Measurements from ENCODE around the gene CXADR. TPM values are rescaled to one million over a fixed set of nuclear protein-coding genes. Genes with fewer than 3 reads are reported as not detected.

Gene CXADR
- total and polyA plus RNA-seq, 9 of the 15 experiments (the other 6 are each of a cell fraction or from before 2014, with no cell fraction given) = 0.01 to 0.41 (median 0.14) TPM

DNA sequence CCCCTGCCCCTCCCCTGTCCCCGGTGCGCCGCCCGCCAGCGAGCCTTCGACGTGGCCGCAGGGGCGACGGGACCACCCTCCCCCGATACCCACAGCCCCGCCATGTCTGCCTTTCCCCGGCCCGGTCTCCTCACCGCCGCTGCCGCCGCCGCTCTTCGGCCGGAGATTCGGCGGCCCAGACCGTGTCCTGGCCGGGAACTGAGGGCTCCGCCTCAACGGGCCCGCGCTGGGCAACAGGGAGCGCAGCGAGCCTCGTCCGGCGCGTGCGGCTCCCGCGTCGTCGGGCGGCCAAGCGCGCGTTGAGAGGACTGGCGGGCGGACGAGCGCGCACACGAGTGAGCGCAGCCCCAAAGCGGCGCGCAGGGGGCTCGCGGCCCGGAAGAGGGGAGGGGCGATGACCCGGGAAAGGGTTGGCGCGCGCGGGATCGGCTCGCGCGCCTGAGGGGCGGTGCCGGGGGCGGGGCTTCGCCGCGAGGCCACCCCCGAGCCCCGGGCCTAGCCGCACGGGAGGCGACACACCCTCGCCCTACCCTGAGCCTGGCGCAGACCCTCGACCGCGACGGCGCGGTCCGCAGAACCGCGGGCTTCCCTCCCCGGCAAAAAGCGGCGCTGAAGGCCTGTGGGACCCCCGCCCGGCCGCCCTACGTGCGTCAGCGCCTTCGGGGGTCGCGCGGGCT lies 99.9 kb downstream of the CXADR start, which contains the start of gene BTG3 (continued):
- TF ChIP-seq MYC (IDR thresholded peaks at IDR 0.05; ENCODE audit: low read depth, low read length) = peak; percentile 72
- no peak for TF ChIP-seq MYC (CRISPR knock-in tag; IDR thresholded peaks at IDR 0.05; ENCODE audit: borderline replicate concordance, low read depth)
- peak; percentile 97 for TF ChIP-seq RBFOX2 (IDR thresholded peaks at IDR 0.05; ENCODE audit: low read depth, low read length)
- no peak for TF ChIP-seq MTA1 (IDR thresholded peaks at IDR 0.05; ENCODE audit: borderline replicate concordance)
- TF ChIP-seq, protein P1, sequence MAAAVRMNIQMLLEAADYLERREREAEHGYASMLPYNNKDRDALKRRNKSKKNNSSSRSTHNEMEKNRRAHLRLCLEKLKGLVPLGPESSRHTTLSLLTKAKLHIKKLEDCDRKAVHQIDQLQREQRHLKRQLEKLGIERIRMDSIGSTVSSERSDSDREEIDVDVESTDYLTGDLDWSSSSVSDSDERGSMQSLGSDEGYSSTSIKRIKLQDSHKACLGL (CRISPR knock-in tag; IDR thresholded peaks at IDR 0.05; ENCODE audit: borderline replicate concordance, poor library complexity, severe bottlenecking) = no peak
- no peak for TF ChIP-seq CBFA2T2 (conservative IDR thresholded peaks at IDR 0.05)
- no peak for TF ChIP-seq CHCHD3 (CRISPR knock-in tag; IDR thresholded peaks at IDR 0.05)
- TF ChIP-seq ASH1L (IDR thresholded peaks at IDR 0.05; ENCODE audit: borderline replicate concordance, low read depth, partially characterized antibody) = no peak
- TF ChIP-seq, protein P2, sequence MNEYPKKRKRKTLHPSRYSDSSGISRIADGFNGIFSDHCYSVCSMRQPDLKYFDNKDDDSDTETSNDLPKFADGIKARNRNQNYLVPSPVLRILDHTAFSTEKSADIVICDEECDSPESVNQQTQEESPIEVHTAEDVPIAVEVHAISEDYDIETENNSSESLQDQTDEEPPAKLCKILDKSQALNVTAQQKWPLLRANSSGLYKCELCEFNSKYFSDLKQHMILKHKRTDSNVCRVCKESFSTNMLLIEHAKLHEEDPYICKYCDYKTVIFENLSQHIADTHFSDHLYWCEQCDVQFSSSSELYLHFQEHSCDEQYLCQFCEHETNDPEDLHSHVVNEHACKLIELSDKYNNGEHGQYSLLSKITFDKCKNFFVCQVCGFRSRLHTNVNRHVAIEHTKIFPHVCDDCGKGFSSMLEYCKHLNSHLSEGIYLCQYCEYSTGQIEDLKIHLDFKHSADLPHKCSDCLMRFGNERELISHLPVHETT (CRISPR knock-in tag; conservative IDR thresholded peaks at IDR 0.05 in 1 of 2, IDR thresholded peaks at IDR 0.05 in 1 of 2) = peak; percentile 45 to 69; a peak in 1 of 4 replicates
- peak; percentile 74 for TF ChIP-seq KDM5B (IDR thresholded peaks at IDR 0.05; ENCODE audit: insufficient replicate concordance, low read depth, low read length)
- TF ChIP-seq SIN3B (IDR thresholded peaks at IDR 0.05; ENCODE audit: low read depth) = 0 out of 2 replicates have a peak, but pooled peaks have one; percentile 50
- TF ChIP-seq, protein P3, sequence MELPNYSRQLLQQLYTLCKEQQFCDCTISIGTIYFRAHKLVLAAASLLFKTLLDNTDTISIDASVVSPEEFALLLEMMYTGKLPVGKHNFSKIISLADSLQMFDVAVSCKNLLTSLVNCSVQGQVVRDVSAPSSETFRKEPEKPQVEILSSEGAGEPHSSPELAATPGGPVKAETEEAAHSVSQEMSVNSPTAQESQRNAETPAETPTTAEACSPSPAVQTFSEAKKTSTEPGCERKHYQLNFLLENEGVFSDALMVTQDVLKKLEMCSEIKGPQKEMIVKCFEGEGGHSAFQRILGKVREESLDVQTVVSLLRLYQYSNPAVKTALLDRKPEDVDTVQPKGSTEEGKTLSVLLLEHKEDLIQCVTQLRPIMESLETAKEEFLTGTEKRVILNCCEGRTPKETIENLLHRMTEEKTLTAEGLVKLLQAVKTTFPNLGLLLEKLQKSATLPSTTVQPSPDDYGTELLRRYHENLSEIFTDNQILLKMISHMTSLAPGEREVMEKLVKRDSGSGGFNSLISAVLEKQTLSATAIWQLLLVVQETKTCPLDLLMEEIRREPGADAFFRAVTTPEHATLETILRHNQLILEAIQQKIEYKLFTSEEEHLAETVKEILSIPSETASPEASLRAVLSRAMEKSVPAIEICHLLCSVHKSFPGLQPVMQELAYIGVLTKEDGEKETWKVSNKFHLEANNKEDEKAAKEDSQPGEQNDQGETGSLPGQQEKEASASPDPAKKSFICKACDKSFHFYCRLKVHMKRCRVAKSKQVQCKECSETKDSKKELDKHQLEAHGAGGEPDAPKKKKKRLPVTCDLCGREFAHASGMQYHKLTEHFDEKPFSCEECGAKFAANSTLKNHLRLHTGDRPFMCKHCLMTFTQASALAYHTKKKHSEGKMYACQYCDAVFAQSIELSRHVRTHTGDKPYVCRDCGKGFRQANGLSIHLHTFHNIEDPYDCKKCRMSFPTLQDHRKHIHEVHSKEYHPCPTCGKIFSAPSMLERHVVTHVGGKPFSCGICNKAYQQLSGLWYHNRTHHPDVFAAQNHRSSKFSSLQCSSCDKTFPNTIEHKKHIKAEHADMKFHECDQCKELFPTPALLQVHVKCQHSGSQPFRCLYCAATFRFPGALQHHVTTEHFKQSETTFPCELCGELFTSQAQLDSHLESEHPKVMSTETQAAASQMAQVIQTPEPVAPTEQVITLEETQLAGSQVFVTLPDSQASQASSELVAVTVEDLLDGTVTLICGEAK (IDR thresholded peaks at IDR 0.05) = no peak
- TF ChIP-seq, protein P3 (CRISPR knock-in tag; IDR thresholded peaks at IDR 0.05) = no peak
- TF ChIP-seq FOXM1 (IDR thresholded peaks at IDR 0.05; ENCODE audit: low read depth) = no peak
- peak; percentile 70; the same call in 1 of the 2 replicates for TF ChIP-seq FOXM1 (CRISPR knock-in tag; IDR thresholded peaks at IDR 0.05; ENCODE audit: low read depth)
- peak; percentile 85 for TF ChIP-seq CXXC5 (CRISPR knock-in tag; IDR thresholded peaks at IDR 0.05)
- TF ChIP-seq ILK (tag; IDR thresholded peaks at IDR 0.05; ENCODE audit: borderline replicate concordance, low read depth) = no peak

Measured in K562 (cell line).